ENCODE results near the gene PSMC3.

GRCh38 chr11:47403135-47403534 is 23.1 kb downstream of the PSMC3 start:
- no peak for TF ChIP-seq CTCF (conservative IDR thresholded peaks at IDR 0.05)
- no peak for TF ChIP-seq ZFX (IDR thresholded peaks at IDR 0.05)

All from C4-2B (cell line).